GM19452 (cell line): ENCODE measurements around the gene SKOR1.

Experiments
- ATAC-seq: cut with Tn5 transposase; IDR thresholded peaks from one replicate; pipeline ENCODE4 v1.9.1; 2021; ENCODE audit not compliant: unreplicated experiment

Gene SKOR1

DNA sequence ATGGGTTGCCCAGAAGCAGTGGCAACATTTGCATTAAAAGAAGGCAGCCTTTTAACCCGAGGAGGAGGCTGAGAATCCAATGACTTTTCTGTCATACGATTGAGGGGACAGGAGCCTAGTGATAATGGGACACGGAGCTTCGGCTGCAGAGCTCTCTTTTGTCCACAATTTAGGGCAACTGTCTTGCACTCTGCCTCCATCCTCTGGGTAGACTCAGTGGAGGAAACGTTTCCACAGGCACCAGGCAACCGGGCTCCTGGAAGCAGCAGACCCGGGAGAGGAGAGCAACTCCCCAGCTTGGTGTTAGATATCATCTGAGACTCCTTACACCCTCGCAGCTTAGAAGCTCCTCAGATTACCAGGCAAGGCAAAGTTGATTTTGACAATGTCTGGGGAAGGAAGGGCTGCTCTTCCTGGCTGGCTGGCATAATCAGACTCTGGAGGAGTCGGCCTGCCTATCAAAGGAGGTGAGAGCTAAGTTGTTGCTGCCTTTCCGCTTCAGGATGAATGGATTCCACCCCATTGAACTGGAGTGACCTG, 58.0 kb downstream of the SKOR1 start:
- ATAC-seq, result no peak

DNA sequence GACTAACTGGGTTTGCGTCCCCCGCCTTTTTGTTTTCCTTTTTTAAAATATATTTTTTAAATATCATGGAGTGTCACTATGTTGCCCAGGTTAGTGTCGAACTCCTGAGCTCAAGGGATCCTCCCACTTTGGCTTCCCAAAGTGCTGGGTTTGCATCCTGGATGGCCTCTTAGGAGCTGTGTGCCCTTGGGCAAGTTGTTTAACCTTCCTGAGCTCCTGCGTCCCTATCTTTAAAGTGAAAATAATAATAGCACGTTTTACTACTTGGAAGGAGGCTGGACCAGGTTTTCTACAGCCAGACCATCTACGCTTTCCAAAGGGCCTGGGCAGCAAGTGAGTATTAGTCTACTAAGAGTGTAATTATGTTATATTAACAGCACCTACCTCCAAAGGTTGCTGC, 58.7 kb downstream of the SKOR1 start:
- no peak for ATAC-seq
